Hematopoietic multipotent progenitor cell treated with erythropoietin and hydrocortisone succinate and interleukin-3 and kit ligand, for 8 days (in vitro differentiated cells): ENCODE results near the gene KRTAP1-4.
A peak's percentile ranks its signal among the peaks of the same experiment; 100 is the strongest.
"Not testable (repeated sequence)": the region's sequence is repeated elsewhere in the genome, so short reads cannot be mapped to it uniquely, and the experiment has no call there.

Source experiments
- DNase-seq: peaks from one replicate; pipeline ENCODE4 v3.0.0-alpha.2; 2015

Gene KRTAP1-4, protein sequence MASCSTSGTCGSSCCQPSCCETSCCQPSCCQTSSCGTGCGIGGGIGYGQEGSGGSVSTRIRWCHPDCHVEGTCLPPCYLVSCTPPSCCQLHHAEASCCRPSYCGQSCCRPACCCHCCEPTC

DNA sequence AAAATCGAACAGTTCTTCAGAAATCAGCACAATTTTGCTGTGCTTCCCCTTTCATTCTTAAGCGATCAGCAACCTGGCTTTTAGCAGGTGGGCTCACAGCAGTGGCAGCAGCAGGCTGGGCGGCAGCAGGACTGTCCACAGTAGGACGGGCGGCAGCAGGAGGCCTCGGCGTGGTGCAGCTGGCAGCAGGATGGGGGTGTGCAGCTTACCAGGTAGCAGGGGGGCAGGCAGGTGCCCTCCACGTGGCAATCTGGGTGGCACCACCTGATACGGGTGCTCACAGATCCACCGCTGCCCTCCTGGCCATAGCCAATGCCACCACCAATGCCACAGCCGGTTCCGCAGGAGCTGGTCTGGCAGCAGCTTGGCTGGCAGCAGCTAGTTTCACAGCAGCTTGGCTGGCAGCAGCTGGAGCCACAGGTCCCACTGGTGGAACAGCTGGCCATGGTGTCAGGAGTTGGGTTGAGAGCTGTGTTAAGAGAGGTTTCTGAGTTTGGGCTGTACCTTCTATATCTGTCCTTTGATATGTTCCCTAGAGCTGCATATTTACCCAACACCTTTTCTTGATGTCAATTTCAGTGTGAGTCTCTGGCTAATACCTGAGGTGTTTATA lies at the start of gene KRTAP1-4:
Gene KRTAP1-4, minus strand, starts transcription at position 563 of the 613 bp plus-strand sequence. Its CDS starts 117 bp downstream, at position 446.
- no peak for DNase-seq

DNA sequence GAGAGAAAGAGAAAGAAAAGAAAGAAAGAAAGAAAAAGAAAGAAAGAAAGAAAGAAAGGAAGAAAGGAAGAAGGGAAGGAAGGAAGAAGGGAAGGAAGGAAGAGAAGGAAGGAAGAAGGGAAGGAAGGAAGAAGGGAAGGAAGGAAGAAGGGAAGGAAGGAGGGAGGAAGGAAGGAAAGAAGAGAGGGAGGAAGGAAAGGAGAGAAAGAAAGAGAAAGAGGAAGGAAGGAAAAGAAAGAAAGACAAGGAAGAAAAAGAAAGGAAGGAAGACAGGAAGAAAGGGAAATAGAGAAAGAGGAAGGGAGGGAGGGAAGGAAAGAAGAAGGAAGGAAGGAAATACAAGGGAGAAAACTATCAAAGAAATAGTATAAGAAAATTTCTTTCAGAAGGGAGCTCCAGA lies 46.8 kb upstream of the KRTAP1-4 start:
- DNase-seq = no peak

DNA sequence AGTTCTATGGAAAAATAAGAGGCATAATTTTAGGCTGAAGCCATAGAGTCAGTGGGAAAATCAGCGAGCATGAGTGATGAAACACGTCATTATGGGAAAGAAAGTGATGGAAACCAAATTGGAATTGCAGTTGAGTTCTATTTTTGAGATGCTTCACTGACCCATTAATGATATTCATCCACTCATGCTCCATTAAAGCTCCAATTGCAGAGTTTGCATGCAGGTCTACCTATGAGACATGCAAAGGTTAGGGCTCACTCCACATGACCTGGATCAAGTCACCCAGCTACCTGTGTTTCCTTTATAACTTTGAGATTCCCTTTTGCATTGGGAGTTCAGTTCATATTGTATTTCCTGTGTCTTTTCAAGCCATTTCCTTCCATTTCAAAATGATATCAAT lies 43.7 kb upstream of the KRTAP1-4 start:
- no peak for DNase-seq

DNA sequence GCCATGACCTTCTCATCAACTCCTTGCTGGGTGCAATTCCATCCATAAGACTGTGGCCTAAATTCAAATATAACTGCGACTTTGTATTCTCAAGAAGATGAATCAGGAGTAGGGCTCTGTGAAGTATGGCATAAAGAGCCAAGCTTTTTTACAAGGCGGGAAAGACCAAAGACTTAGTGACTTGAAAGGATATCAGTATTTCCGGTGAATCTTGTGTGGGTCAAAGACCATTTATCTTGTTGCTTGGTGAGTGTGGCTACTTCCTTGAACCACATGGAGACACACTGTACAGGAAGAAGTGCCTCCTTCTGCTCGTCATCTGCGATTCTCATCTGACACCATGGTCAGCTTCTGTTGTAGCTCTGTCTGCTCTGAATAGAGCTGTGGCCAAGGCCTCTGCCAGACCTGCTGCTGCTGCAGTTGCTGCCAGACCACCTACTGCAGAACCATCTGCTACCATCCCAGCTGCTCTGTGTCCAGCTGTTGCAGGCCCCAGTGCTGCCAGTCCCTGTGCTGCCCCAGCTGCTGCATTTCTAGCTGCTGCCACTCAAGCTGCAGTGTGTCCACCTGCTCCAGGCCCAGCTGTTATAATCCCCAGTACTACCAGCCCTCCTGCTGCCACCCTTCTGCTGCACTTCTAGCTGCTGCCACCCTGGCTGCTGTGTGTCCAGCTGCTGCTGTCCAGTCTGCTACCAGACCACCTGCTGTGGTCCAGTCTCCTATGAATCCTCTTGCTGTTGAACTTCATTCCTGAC lies 41.8 kb upstream of the KRTAP1-4 start:
- no peak for DNase-seq

DNA sequence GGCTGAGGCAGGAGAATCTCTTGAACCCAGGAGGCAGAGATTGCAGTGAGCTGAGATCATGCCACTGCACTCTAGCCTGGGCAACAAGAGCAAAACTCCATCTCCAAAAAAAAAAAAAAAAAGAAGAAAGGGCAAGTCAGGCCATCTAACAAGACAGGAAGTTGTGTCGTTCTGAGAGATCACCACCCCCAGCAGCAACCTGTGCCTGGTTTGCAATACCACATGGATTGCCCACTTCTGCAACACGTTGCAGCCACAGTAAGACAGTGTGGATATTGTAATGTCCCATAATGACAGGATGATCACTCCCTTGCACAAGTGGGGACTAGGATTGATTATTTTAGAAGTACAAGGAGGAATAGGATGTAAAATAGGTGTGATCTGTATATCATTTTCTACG lies 39.0 kb upstream of the KRTAP1-4 start:
- no peak for DNase-seq

DNA sequence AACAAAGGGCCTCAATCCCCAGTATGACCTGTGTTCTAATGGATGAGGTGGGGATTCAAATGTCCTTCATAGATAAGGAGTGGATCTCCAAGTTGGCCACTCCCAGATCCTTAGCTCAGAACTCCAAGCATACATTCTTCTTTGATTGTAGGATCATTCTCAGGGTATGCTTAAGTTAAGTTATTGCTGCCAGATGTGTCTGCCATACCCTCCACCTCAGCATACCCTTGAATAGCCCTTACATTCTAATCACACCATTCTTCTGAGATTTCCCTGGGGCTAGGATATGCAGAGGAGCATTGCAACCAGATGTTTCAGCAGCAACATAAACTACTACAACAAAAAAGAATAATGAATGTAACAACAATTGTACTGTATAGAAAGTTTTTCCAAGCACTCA lies 37.3 kb upstream of the KRTAP1-4 start:
- DNase-seq = no peak

DNA sequence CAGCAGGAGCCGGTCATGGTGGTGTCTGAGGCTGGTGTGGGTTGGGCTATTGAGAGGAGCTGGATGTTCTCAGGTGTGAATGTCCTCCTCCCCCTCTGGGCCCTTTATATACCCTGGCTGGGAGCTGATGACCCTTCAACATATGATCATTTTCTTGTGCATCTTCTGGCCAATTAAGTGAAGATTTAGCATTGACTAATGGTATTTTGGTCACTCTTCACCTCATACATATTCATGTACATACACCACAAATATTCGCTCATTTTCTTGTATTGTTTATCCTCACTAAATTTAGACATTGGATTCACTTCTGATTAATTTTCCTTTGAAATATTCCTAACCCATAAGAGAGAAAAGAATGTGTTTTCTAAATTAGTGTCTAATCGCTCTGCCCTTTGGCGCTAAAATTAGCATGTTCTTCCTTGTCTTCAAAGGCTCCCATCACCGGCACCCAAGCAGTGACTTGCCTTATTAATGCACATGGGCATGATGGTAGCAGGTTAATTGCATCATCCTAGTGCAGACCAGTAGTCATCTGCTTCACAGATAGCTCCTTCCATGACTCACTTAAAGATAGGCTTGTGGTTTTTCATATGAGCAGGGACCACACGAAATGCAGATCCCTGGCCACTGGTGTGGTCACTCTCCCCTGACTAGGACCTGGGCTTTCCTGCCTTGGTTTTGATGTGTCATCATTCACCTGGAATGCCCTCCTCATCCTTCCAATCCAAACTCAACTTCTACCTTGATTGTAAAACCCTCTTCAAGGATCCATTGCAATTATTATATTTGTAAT lies 36.0 kb upstream of the KRTAP1-4 start, which contains the start of gene KRTAP2-4:
Gene KRTAP2-4, minus strand, starts transcription at position 51 of the 796 bp plus-strand sequence. Its CDS starts 34 bp downstream, at position 17.
- peak; percentile 5 for DNase-seq

DNA sequence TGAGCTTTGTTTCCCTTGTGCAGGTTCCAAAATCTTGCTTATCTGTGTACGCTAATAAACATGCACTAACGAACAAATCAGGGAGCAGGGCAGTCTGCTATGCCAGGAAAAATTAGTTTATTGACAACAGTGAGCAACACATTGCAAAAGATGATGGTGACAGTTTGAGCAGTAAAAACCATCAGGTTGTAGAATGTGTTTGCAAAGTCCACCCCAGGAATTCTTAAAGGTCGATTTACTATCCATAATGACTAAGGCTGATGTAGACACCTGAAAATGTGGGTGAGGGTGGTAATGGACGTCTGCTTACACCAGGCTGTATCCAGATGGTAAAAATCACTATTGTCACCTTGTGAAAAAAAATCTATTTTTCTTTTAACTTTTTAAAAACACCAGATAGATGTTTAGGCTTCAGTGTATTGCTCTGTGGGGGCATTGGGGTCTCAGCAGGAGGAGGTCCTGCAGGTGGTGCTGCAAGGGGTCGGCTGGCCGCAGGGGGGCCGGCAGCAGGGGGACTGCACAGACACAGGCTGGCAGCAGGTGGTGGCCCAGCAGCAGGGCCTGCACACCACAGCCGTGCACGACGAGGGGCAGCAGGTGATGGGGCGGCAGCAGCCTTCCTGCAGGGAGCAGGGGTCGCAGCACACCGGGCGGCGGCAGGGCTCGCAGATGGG lies 35.2 kb upstream of the KRTAP1-4 start:
- DNase-seq = not testable (repeated sequence)

DNA sequence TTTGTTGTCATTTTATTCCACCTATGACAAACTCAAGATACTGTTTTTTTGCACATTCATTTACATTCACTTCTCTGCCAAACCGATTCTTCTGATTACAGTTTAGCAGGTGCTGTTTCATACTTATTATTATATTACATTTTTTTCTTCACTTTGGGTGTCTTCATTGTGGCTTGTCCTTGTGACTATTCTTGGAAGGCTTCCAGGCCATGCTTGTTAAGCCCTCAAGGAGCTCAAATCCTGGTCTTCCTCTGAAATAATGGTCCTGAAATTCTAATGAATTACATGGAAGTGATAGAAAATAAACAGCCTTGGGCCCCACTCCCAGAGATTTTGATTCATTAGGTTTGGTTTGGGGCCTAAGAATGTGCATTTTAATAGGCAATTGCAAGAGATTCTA lies 34.3 kb upstream of the KRTAP1-4 start:
- no peak for DNase-seq

DNA sequence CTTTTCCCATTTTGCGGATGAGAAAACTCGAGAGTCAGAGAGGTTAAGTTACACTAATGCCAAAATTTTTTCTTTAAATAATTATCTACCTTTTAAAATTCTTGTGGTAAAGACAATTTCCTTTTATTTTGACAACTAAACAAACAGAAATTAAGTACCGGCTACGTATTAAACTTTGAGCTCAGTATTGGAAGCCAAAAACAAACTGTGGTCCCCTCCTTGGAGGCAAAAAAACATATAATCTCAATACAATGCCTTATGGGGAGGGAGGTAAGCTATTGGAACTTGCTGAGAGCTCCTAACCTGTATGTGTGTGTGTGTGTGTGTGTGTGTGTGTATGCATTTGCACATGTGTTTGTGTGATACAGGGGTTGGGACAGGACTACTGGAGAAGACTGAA lies 33.5 kb upstream of the KRTAP1-4 start:
- DNase-seq = no peak

DNA sequence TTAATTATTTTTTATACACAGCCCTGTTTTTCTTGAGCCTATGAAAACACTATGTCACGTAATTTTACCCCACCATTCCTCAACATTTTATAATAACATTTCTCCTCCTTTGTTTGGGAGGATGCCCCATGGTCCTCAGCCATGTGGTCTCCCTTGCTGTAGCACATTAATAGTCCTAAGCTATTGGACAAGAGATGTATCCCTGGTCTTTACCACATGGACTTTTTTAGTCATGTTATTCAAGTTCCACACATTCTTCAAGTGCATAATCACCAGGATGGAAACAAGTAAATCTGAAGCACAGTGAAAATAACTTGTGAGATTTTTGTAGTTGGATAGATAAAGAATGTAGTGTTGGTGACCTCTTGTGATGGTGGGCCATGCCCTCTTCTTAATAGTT lies 32.0 kb upstream of the KRTAP1-4 start:
- DNase-seq = no peak

DNA sequence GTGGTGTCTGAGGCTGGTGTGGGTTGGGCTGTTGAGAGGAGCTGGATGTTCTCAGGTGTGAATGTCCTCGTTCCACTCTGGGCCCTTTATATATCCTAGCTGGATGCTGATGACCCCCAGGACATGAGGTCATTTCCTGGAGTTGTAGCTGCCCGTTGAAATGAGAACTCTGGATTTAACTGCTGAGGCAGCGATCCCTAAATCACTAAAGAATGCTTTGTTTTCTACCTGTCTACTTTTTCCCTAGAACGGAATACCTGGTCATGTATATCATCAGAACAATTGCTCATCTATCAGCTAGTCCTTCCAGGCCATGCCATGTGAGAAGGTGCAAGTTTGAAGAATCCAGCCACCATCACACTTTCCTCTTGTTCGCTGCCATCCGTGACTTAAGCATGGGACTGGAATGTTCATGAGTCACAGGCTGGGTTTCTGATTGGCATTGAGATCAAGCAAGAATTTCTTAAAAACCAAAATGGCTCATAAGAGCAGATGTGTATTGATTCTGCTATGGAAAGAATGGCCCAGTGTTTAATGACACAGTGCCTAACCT lies 30.1 kb upstream of the KRTAP1-4 start, which contains the start of gene KRTAP2-3:
Gene KRTAP2-3, minus strand, starts transcription at position 63 of the 553 bp plus-strand sequence. CDS start 64 bp downstream, outside the sequence.
- DNase-seq = no peak

DNA sequence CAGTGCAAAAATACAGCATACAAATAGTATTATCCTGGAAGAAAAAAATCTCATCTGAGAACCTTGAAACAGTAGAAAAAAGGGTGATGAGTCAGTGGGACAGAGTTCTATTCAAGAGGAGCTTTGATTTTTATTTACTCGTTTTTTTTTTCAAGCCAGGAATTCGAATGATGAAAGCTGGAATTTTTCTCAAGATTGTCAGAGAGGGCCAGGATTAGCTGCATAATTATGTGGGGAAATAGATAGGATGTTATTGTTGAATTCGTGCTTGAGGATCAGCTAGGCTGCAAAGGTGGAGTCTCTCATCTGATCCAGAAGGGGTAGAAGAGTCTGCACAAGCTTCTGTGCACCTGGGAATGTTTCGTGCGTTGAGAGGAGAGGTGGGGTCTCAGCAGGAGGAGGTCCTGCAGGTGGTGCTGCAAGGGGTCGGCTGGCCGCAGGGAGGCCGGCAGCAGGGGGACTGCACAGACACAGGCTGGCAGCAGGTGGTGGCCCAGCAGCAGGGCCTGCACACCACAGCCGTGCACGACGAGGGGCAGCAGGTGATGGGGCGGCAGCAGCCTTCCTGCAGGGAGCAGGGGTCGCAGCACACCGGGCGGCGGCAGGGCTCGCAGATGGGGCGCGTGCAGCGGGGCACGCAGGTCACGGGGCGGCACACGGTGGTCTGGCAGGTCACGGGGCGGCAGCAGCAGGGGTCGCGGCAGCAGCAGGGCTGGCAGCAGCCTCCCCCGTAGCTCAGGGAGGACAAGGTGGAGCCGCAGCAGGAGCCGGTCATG lies 29.5 kb upstream of the KRTAP1-4 start:
- DNase-seq = not testable (repeated sequence)

DNA sequence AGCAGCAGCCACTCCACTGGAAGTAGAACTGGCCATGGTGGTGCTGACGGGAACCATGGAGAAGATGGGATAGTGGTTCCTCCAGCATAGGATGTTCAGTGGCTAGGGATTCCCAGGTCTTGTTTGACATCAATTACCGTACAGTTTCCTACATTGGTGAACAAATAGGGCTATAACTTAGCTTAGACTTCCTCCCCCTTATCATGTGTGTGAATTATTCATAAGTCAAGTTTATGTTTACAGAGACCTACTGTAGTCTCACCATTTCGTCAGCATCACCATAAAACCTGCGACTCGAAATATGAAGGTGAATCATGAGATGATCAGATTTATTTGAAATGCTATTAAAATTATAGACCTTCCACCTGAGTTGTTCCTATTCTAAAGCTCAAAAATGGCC lies 28.7 kb upstream of the KRTAP1-4 start:
- no peak for DNase-seq

DNA sequence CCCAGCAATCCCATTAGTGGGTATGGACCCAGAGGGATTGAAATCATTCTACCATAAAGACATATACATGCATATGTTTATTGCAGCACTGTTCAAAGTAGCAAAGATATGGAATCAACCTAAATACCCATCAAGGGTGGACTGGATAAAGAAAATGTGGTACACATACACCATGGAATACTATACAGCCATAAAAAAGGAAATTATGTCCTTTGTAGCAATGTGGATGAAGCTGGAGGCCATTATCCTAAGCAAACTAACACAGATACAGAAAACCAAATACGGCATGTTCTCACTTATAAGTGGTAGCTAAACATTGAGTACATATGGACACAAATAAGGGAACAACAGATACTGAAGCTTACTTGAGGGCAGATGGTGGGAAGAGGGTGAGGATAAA lies 27.6 kb upstream of the KRTAP1-4 start:
- DNase-seq = no peak

DNA sequence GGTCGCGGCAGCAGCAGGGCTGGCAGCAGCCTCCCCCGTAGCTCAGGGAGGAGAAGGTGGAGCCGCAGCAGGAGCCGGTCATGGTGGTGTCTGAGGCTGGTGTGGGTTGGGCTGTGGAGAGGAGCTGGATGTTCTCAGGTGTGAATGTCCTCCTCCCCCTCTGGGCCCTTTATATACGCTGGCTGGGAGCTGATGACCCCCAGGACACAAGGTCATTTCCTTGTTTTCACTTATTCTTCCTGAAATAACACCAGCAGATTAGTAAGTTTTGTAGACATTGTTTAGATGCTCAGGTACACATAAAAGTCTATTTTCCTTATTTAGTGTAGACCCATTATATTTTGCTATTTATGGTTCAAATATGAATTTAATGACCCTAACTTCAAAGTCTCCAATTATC lies 25.1 kb upstream of the KRTAP1-4 start, which contains the start of gene KRTAP2-2:
Gene KRTAP2-2, minus strand, starts transcription at position 101 of the 400 bp plus-strand sequence. Its CDS starts 19 bp downstream, at position 82.
- DNase-seq = not testable (repeated sequence)

DNA sequence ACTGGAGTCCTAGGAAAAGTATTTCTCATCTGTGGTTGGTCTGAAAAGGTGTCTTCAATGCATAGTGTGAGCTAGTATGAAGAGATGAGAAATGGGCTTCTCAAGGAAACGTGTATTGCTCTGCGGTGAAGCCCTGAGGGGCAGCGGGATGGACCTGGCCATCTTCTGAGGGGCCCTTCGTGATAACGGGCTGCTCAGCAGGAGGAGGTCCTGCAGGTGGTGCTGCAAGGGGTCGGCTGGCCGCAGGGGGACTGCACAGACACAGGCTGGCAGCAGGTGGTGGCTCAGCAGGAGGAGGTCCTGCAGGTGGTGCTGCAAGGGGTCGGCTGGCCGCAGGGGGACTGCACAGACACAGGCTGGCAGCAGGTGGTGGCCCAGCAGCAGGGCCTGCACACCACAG lies 24.6 kb upstream of the KRTAP1-4 start:
- DNase-seq = not testable (repeated sequence)

DNA sequence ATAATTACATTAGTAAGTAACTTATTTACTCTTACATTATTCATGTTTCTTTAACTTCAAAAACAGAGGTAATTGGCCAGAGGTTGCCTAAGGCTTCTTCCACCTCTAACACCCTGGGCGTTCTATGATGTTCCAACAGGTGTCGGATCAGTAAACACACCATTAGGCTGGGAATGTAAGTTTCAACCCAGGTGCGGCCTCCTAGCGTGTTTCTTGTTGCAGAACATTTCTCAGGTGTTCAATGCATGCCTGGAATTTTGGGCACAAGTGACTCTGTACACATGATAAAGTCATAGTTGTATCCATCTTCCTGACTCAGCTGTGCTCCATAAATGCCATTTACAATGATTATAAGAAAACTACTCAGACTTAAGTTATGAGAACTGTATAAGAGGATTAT lies 24.0 kb upstream of the KRTAP1-4 start:
- no peak for DNase-seq

DNA sequence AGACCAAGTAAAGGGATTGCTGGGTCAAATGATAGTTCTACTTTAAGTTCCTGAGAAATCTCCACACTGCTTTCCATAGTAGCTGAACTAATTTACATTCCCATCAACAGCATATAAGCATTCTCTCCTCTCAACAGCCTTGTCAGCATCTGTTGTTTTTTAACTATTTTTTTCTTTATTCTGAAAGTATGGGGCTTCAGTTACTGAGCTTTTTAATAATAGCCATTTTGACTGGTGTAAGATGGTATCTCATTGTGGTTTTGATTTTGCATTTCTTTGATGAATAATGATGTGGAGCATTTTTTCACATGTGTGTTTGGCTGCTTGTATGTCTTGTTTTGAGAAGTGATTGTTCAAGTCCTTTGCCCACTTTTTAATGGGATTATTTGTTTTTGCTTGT lies 22.6 kb upstream of the KRTAP1-4 start:
- DNase-seq = no peak

DNA sequence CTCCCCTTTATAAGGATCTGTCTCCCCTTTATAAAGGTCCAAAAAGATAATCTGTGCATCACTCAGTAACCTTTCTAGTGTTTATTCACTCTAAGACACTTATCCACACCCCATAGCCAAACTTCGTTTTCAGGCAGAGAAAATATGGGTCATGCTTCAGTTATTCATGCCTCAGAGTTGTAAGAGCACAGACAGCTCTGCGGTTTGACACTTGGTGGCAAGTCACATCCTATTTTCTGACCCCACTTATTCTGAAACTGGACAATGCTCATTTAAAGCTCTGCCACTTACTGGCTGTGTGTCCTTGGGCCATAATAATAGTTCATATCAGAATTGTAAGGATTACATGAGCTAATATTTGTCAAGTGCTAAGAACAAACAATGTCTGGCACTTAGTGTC lies 19.1 kb upstream of the KRTAP1-4 start:
- DNase-seq = no peak

DNA sequence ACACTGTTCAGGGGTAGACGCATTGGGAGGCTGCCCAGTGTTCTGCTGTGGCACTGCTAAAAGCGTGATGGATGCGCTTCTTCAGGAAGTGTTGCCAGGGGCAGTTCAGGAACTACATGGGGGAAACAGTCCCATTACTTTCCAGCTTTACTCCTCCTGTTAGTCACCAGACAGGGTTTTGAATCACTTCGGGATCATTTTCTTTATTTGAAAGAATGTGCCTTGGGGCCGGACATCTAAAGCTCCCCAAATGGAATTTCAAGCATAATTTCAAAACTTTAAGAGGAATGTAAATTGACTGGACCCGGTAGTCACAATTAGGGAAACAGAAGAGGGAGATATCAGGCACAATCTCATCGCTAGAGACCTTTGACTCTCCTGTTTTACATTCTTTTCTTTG lies 18.4 kb upstream of the KRTAP1-4 start:
- no peak for DNase-seq
